Tibial artery (tissue), 4 donors: ENCODE data around the gene OBSCN.

Experiments used
- DNase-seq, 2 donors: peaks; one replicate each; pipeline ENCODE4 v3.0.0-alpha.2; 2019
- H3K27ac ChIP-seq, 2 donors: fragments of 200-600 bp; sonication (generic) in 1 of 2; 1 replicate in 1 of 2; 2 replicates in 1 of 2; pipeline ENCODE4 v1.5.1; 2018 to 2019; ENCODE audit warnings: mild to moderate bottlenecking in 1 of 2
- H3K27me3 ChIP-seq, 2 donors: fragments of 200-600 bp; sonication (generic) in 1 of 2; one replicate each; pipeline versions ENCODE4 v1.5.1 to v1.6.0; 2016 to 2019
- H3K36me3 ChIP-seq, 3 donors: fragments of 200-600 bp; sonication (generic) in 2 of 3; one replicate each; pipeline ENCODE4 v1.5.1; 2016 to 2019; ENCODE audit warnings: mild to moderate bottlenecking in 2 of 3
- H3K4me1 ChIP-seq, 4 donors: fragments of 200-600 bp; sonication (generic) in 2 of 4; 1 replicate in 3 of 4; 2 replicates in 1 of 4; pipeline ENCODE4 v1.5.1; 2016 to 2019
- H3K4me3 ChIP-seq, 2 donors: fragments of 200-600 bp; sonication (generic) in 1 of 2; 1 replicate in 1 of 2; 2 replicates in 1 of 2; pipeline ENCODE4 v1.5.1; 2018 to 2019; ENCODE audit warnings: mild to moderate bottlenecking in 2 of 2
- H3K9me3 ChIP-seq, 3 donors: fragments of 200-600 bp; sonication (generic) in 1 of 3; one replicate each; pipeline ENCODE4 v1.5.1; 2016 to 2019
- CTCF ChIP-seq, 2 experiments: fragments of 200-600 bp in 1 of 2; fragments of 450-650 bp in 1 of 2; IDR thresholded peaks; one replicate each; pipeline ENCODE4 v1.5.1; 2017 to 2019; ENCODE audit warnings: antibody characterized with exemption in 2 of 2, mild to moderate bottlenecking in 1 of 2, moderate library complexity in 1 of 2
- intact Hi-C: fragments of 100-400 bp; cut with DNase I; formaldehyde crosslinking; loops from one replicate; pipeline ENCODE4 v1.15.0; 2023; ENCODE audit warnings: low total_unique reads

The OBSCN gene

GRCh38 chr1:228259368-228259894 lies 51.6 kb downstream of the OBSCN start:
- TF ChIP-seq CTCF (IDR thresholded peaks at IDR 0.05): no peak
- Histone ChIP-seq H3K9me3 (peaks cover 0 to 17% (median 14%) of the 10 kb centered on the region in 3 donors), H3K4me3 (no peak overlapping the region), H3K4me1 (no peaks in the 10 kb centered on the region), H3K36me3 (peaks cover 0 to 42% (median 21%) of the 10 kb centered on the region in 3 donors), H3K27ac (no peak overlapping the region), H3K27me3 (no peaks in the 10 kb centered on the region)
- intact Hi-C loops: no loop called here
- no peak for DNase-seq

GRCh38 chr1:228259951-228260350 lies 52.1 kb downstream of the OBSCN start:
- intact Hi-C loops: no loop called here
- Histone ChIP-seq H3K9me3 (peaks cover 0 to 17% (median 14%) of the 10 kb centered on the region in 3 donors), H3K27me3 (no peaks in the 10 kb centered on the region), H3K4me3 (no peak overlapping the region), H3K36me3 (peaks cover 0 to 45% (median 21%) of the 10 kb centered on the region in 3 donors), H3K27ac (no peak overlapping the region), H3K4me1 (no peaks in the 10 kb centered on the region)
- DNase-seq: no peak
- TF ChIP-seq CTCF (IDR thresholded peaks at IDR 0.05): no peak

GRCh38 chr1:228261706-228262105 lies 53.9 kb downstream of the OBSCN start:
- H3K27ac ChIP-seq: no peak overlapping the region
- TF ChIP-seq CTCF (IDR thresholded peaks at IDR 0.05): no peak
- no peak for DNase-seq
- H3K27me3 ChIP-seq: no peaks in the 10 kb centered on the region
- no peaks in the 10 kb centered on the region for H3K4me1 ChIP-seq
- peaks cover 0 to 17% (median 14%) of the 10 kb centered on the region in 3 donors for H3K9me3 ChIP-seq
- intact Hi-C loops: no loop called here
- H3K4me3 ChIP-seq: no peak overlapping the region
- peaks cover 0 to 45% (median 21%) of the 10 kb centered on the region in 3 donors for H3K36me3 ChIP-seq

GRCh38 chr1:228262475-228262874 lies 54.6 kb downstream of the OBSCN start:
- DNase-seq: no peak
- intact Hi-C loops: no loop called here

GRCh38 chr1:228263636-228264035 lies 55.8 kb downstream of the OBSCN start:
- Histone ChIP-seq H3K36me3 (peaks cover 0 to 39% (median 21%) of the 10 kb centered on the region in 3 donors), H3K4me1 (no peaks in the 10 kb centered on the region), H3K27me3 (no peaks in the 10 kb centered on the region), H3K4me3 (no peak overlapping the region), H3K9me3 (peaks cover 0 to 17% (median 12%) of the 10 kb centered on the region in 3 donors), H3K27ac (no peak overlapping the region)
- DNase-seq: no peak
- intact Hi-C loops: no loop called here
- TF ChIP-seq CTCF (IDR thresholded peaks at IDR 0.05): no peak

More at GRCh38 chr1:228262475-228262874, 54.6 kb downstream of the OBSCN start:
- no peaks in the 10 kb centered on the region for H3K27me3 ChIP-seq
- TF ChIP-seq CTCF (IDR thresholded peaks at IDR 0.05): no peak
- no peak overlapping the region for H3K27ac ChIP-seq
- H3K4me3 ChIP-seq: no peak overlapping the region
- H3K36me3 ChIP-seq: peaks cover 0 to 39% (median 21%) of the 10 kb centered on the region in 3 donors
- peaks cover 0 to 17% (median 14%) of the 10 kb centered on the region in 3 donors for H3K9me3 ChIP-seq
- H3K4me1 ChIP-seq: no peaks in the 10 kb centered on the region
